Amniotic epithelial cell (primary cell): ENCODE measurements around the gene AP5S1.

ENCODE experiments used
- DNase-seq: peaks from one replicate; pipeline ENCODE4 v3.0.0-alpha.2; 2010; ENCODE audit warnings: low read depth

Gene AP5S1

DNA sequence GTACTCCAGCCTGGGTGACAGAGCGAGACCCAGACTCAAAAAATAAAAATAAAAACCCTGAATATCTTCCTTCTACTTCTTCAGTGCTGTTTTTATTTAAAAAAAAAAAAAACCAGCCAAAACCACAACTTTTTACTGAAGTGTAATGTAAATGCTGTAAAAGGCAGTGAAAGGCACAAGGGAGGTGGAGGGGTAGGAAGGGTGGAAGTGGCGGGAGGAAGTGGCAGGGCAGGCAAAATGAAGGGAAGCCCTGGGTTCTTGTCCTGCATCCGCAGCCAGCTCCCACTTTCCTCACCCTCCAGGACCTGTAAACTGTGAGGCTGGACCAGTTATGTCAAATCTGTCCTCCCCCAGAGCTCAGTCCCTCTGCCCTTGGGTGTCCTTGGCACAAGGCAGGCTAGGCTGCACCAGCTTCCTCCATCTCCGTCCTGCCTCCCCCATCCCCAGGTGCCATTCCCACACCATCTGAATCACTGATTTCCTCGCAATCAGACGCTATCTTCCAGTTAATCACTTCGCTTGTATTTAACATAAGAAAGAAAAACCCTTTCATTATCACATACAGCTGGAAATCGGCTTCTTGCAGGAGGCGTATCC is 55.1 kb downstream of the AP5S1 start:
- DNase-seq = peak; percentile 52

DNA sequence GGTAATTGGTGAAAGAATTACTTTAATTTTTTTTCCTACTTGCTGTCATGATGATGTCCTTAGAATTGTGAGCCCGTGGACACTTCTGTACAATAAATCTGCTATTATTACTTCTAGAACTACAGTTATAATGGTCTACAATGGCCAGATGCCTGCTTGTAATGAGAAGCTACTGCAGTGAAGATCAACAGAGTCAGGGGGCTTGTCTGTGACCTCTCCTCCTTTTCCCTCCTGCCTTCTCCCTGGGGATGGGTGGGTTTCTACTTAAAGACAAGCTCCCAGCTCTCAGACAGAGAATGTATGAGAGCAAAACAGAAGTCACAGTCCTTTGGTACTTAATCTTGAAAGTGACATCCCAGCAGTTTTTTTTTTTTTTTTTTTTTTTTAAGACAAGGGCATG is 55.7 kb downstream of the AP5S1 start:
- DNase-seq = no peak

DNA sequence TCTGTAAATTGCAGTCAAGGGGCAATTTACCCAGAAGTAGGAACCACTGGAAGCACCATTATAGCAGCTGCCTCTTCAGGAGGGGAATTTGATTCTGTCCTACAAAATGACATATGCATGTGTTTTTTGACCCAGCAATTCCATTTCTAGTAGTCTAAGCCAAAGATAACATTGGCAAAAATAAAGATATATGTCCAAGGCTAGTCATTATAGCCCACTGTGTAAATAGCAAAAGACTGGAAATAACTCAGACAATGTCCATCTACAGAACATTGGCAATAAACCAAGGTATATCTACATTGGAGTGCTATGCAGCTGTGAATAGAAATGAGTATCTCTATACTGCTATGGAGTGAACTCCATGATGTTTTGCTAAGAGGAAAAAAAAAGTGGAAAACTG is 56.3 kb downstream of the AP5S1 start:
- no peak for DNase-seq
